PFSK-1 (cell line): ENCODE results near the gene CLDN14.

Source experiments
- FOXP2 ChIP-seq: optimal IDR thresholded peaks from 2 replicates; pipeline ENCODE3; 2011; ENCODE audit warnings: borderline replicate concordance, control low read depth, inconsistent platforms; ENCODE audit not compliant: insufficient read depth; ENCODE audit errors: extremely low read length, extremely low read depth
- POLR2AphosphoS5 ChIP-seq: IDR thresholded peaks from 2 replicates; pipeline ENCODE4 v1.6.1; 2012; ENCODE audit warnings: low read depth, mild to moderate bottlenecking, control low read depth, low read length, moderate library complexity
- REST ChIP-seq, 2 experiments: IDR thresholded peaks; 2 replicates each; pipeline versions ENCODE4 v1.6.1 to v1.8.0; 2011 to 2012; ENCODE audit warnings: low read depth in 2 of 2, low read length in 2 of 2, control low read depth in 1 of 2, inconsistent platforms in 1 of 2, mild to moderate bottlenecking in 1 of 2, moderate library complexity in 1 of 2; ENCODE audit not compliant: insufficient read depth in 1 of 2
- SIN3A ChIP-seq: IDR thresholded peaks from 2 replicates; pipeline ENCODE4 v1.6.1; 2012; ENCODE audit warnings: mild to moderate bottlenecking, low read length, moderate library complexity, borderline replicate concordance; ENCODE audit not compliant: insufficient read depth
- TAF1 ChIP-seq: IDR thresholded peaks from 2 replicates; pipeline ENCODE4 v1.6.1; 2012; ENCODE audit warnings: low read length, control low read depth, borderline replicate concordance; ENCODE audit not compliant: insufficient read depth

Gene CLDN14

GRCh38 chr21:36428761-36429432 lies 51.0 kb downstream of the CLDN14 start:
- TF ChIP-seq FOXP2 (no peak), POLR2AphosphoS5 (no peak), TAF1 (no peak), REST (IDR thresholded peaks at IDR 0.05; ENCODE audit: insufficient read depth in 1 of 2, low read depth in 2 of 2, low read length in 2 of 2) (no peak), SIN3A (no peak)

- TF ChIP-seq REST (IDR thresholded peaks at IDR 0.05; ENCODE audit: insufficient read depth in 1 of 2, low read depth in 2 of 2, low read length in 2 of 2) (no peak), POLR2AphosphoS5 (no peak), TAF1 (no peak), FOXP2 (no peak), SIN3A (no peak)
Measured at GRCh38 chr21:36427502-36427901, 52.4 kb downstream of the CLDN14 start.

GRCh38 chr21:36425286-36425685 lies 54.6 kb downstream of the CLDN14 start:
- TF ChIP-seq REST (IDR thresholded peaks at IDR 0.05; ENCODE audit: insufficient read depth in 1 of 2, low read depth in 2 of 2, low read length in 2 of 2) (no peak), SIN3A (no peak), POLR2AphosphoS5 (no peak), TAF1 (no peak), FOXP2 (no peak)

GRCh38 chr21:36424592-36424991 lies 55.3 kb downstream of the CLDN14 start:
- TF ChIP-seq REST (IDR thresholded peaks at IDR 0.05; ENCODE audit: insufficient read depth in 1 of 2, low read depth in 2 of 2, low read length in 2 of 2) (no peak), POLR2AphosphoS5 (no peak), FOXP2 (no peak), TAF1 (no peak), SIN3A (no peak)

GRCh38 chr21:36423771-36424433 lies 56.0 kb downstream of the CLDN14 start:
- TF ChIP-seq SIN3A = no peak
- TF ChIP-seq POLR2AphosphoS5 = no peak
- no peak for TF ChIP-seq REST (IDR thresholded peaks at IDR 0.05; ENCODE audit: insufficient read depth in 1 of 2, low read depth in 2 of 2, low read length in 2 of 2)
- TF ChIP-seq FOXP2 = no peak
- TF ChIP-seq TAF1 = no peak
